ENCODE results near the gene CORIN. TPM values are rescaled to one million over a fixed set of nuclear protein-coding genes. Genes with fewer than 3 reads are reported as not detected.

The CORIN gene
- total RNA-seq, 1 experiment from 2014 or later, result 3.5 TPM

DNA sequence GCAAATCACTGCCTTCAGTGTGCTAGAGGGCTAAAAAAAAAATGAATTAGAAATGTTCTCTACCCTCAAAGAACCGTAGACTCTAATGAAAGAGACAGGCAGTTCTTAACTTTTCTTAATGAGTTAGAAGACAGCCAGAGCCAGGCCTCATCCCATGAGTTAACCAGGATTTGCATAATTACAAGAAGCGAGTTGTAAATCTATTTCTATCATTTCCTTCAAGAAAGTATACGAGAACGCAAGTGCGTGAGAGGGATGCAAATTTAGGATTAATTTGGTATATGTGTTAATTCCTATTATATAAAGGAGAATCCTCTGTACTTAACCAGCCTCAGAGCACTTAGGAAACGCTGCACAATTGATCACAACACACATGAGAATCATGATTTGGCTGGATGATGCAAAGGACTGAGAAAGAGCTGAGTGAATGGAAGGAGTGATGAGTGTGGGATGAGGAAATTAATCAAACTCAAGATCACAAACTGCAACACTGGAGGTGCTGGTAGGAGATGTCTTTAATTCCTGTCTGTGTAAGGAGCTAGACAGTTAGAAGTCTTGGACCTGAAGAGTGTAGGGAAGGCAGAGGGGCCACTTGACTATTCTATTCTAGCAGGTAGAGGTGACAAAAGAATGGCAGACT is 195.6 kb downstream of the CORIN start (continued):
- TF ChIP-seq, protein P1, sequence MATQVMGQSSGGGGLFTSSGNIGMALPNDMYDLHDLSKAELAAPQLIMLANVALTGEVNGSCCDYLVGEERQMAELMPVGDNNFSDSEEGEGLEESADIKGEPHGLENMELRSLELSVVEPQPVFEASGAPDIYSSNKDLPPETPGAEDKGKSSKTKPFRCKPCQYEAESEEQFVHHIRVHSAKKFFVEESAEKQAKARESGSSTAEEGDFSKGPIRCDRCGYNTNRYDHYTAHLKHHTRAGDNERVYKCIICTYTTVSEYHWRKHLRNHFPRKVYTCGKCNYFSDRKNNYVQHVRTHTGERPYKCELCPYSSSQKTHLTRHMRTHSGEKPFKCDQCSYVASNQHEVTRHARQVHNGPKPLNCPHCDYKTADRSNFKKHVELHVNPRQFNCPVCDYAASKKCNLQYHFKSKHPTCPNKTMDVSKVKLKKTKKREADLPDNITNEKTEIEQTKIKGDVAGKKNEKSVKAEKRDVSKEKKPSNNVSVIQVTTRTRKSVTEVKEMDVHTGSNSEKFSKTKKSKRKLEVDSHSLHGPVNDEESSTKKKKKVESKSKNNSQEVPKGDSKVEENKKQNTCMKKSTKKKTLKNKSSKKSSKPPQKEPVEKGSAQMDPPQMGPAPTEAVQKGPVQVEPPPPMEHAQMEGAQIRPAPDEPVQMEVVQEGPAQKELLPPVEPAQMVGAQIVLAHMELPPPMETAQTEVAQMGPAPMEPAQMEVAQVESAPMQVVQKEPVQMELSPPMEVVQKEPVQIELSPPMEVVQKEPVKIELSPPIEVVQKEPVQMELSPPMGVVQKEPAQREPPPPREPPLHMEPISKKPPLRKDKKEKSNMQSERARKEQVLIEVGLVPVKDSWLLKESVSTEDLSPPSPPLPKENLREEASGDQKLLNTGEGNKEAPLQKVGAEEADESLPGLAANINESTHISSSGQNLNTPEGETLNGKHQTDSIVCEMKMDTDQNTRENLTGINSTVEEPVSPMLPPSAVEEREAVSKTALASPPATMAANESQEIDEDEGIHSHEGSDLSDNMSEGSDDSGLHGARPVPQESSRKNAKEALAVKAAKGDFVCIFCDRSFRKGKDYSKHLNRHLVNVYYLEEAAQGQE (IDR thresholded peaks at IDR 0.05; ENCODE audit: low read depth), result no peak
- TF ChIP-seq, protein P2, sequence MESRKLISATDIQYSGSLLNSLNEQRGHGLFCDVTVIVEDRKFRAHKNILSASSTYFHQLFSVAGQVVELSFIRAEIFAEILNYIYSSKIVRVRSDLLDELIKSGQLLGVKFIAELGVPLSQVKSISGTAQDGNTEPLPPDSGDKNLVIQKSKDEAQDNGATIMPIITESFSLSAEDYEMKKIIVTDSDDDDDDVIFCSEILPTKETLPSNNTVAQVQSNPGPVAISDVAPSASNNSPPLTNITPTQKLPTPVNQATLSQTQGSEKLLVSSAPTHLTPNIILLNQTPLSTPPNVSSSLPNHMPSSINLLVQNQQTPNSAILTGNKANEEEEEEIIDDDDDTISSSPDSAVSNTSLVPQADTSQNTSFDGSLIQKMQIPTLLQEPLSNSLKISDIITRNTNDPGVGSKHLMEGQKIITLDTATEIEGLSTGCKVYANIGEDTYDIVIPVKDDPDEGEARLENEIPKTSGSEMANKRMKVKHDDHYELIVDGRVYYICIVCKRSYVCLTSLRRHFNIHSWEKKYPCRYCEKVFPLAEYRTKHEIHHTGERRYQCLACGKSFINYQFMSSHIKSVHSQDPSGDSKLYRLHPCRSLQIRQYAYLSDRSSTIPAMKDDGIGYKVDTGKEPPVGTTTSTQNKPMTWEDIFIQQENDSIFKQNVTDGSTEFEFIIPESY (IDR thresholded peaks at IDR 0.05; ENCODE audit: extremely low read depth, insufficient replicate concordance, low read length), result no peak
- TF ChIP-seq ZNF274 (IDR thresholded peaks at IDR 0.05; ENCODE audit: low read depth, low read length) (no peak), CBX3 (IDR thresholded peaks at IDR 0.05; ENCODE audit: low read depth) (no peak), CEBPB (IDR thresholded peaks at IDR 0.05; ENCODE audit: low read depth) (no peak), TCF7L2 (IDR thresholded peaks at IDR 0.05; ENCODE audit: borderline replicate concordance, extremely low read depth, insufficient read depth, insufficient read length) (no peak), FOSL1 (IDR thresholded peaks at IDR 0.05; ENCODE audit: low read depth) (no peak)
- TF ChIP-seq, protein P3, sequence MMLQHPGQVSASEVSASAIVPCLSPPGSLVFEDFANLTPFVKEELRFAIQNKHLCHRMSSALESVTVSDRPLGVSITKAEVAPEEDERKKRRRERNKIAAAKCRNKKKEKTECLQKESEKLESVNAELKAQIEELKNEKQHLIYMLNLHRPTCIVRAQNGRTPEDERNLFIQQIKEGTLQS (IDR thresholded peaks at IDR 0.05), result no peak
- TF ChIP-seq, protein P4, sequence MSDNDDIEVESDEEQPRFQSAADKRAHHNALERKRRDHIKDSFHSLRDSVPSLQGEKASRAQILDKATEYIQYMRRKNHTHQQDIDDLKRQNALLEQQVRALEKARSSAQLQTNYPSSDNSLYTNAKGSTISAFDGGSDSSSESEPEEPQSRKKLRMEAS (IDR thresholded peaks at IDR 0.05), result no peak

Measured in HCT116 (cell line).